GM19452 (cell line): ENCODE measurements around the gene CCR4.
"Not testable (repeated sequence)": the region's sequence is repeated elsewhere in the genome, so short reads cannot be mapped to it uniquely, and the experiment has no call there.

Source experiments
- ATAC-seq: cut with Tn5 transposase; IDR thresholded peaks from one replicate; pipeline ENCODE4 v1.9.1; 2021; ENCODE audit not compliant: unreplicated experiment

The CCR4 gene

GRCh38 chr3:32951410-32951811, at the start of gene CCR4:
TSS of gene CCR4 (plus strand) at chr3:32951644. CDS start at chr3:32953423, 1,779 bp downstream.
- ATAC-seq, result no peak

GRCh38 chr3:32902887-32903371, 48.5 kb upstream of the CCR4 start:
- ATAC-seq, result not testable (repeated sequence)

GRCh38 chr3:32903953-32904352, 47.5 kb upstream of the CCR4 start:
- ATAC-seq, result no peak

GRCh38 chr3:32909999-32910398, 41.4 kb upstream of the CCR4 start:
- ATAC-seq, result no peak

- ATAC-seq, result no peak
These were observed 40.5 kb upstream of the CCR4 start for GRCh38 chr3:32910954-32911353.

- no peak for ATAC-seq
These were observed 39.4 kb upstream of the CCR4 start for GRCh38 chr3:32912046-32912445.

GRCh38 chr3:32913790-32914446, 37.5 kb upstream of the CCR4 start:
- no peak for ATAC-seq

GRCh38 chr3:32919920-32920319, 31.5 kb upstream of the CCR4 start:
- no peak for ATAC-seq

- no peak for ATAC-seq
These were observed 29.4 kb upstream of the CCR4 start for GRCh38 chr3:32922078-32922477.

GRCh38 chr3:32930161-32930560, 21.3 kb upstream of the CCR4 start:
- ATAC-seq, result no peak

- not testable (repeated sequence) for ATAC-seq
These were observed 20.2 kb upstream of the CCR4 start for GRCh38 chr3:32931273-32931672.

GRCh38 chr3:32934150-32934742, 17.2 kb upstream of the CCR4 start:
- ATAC-seq, result no peak

- no peak for ATAC-seq
These were observed 14.1 kb upstream of the CCR4 start for GRCh38 chr3:32937331-32937730.

- ATAC-seq, result not testable (repeated sequence)
These were observed 11.7 kb upstream of the CCR4 start for GRCh38 chr3:32939531-32940284.

GRCh38 chr3:32940726-32941125, 10.7 kb upstream of the CCR4 start:
- no peak for ATAC-seq

GRCh38 chr3:32945136-32945535, 6.3 kb upstream of the CCR4 start:
- no peak for ATAC-seq

GRCh38 chr3:32945598-32945997, 5.8 kb upstream of the CCR4 start:
- not testable (repeated sequence) for ATAC-seq

- peak; percentile 20 for ATAC-seq
These were observed 4.3 kb upstream of the CCR4 start for GRCh38 chr3:32946973-32947788.

GRCh38 chr3:32947789-32948238, 3.6 kb upstream of the CCR4 start:
- peak; percentile 94 for ATAC-seq

GRCh38 chr3:32948625-32949445, 2.6 kb upstream of the CCR4 start:
- ATAC-seq, result no peak
